Lower leg skin (tissue), 3 donors: ENCODE measurements around the gene EGFL7.

ENCODE experiments used
- POLR2A ChIP-seq, 2 donors: fragments of 450-650 bp; IDR thresholded peaks; one replicate each; pipeline ENCODE4 v1.6.1; 2016 to 2017; ENCODE audit warnings: antibody characterized with exemption in 2 of 2, mild to moderate bottlenecking in 1 of 2, moderate library complexity in 1 of 2
- TF ChIP-seq, protein P1 (sequence below), 3 donors: fragments of 450-650 bp; IDR thresholded peaks; one replicate each; pipeline ENCODE4 v1.5.1; 2016; ENCODE audit warnings: antibody characterized with exemption in 3 of 3, mild to moderate bottlenecking in 3 of 3, moderate library complexity in 2 of 3

DNA sequence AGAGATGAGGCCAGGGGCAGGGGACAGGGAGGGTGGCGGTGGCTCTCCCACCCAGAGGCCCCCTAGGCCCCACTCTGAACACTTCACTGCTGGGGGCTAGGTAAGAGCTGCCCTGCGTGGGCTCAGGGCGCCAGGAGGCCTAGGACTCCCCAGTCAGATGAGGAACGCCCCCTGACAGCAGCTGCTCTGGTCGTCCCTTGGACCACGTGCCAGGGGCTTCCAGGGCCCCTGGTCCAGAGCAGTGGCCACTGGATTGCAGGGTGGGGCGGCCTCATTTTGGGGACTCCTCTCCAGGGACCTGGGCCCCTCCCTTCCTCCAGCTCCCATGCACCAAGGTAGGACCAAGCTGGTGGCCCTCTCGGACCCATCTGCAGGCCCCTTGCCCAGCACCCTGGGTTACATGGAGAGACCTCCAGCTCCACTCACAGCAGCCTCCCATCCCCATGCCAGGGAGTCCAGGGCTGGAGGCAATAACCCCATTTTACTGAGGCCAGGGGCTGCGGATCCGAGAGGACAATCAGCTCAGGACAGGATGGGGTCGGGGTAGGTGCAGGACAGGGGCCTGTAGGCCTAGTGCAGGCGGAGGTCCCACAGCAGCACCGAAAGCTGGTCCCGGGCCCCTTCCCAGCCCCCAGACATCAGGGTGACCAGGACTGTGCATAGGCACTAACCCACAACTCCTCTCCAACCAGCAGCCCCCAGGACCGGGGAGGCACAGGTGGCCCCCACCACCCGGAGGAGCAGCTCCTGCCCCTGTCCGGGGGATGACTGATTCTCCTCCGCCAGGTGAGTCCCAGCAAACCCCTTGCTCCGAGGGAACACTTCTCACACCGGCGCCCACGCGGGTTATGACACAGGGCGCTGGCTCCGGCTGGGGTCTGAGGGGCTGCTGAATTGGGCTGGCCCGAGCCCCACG is 1.5 kb downstream of the EGFL7 start:
- TF ChIP-seq, protein P1, sequence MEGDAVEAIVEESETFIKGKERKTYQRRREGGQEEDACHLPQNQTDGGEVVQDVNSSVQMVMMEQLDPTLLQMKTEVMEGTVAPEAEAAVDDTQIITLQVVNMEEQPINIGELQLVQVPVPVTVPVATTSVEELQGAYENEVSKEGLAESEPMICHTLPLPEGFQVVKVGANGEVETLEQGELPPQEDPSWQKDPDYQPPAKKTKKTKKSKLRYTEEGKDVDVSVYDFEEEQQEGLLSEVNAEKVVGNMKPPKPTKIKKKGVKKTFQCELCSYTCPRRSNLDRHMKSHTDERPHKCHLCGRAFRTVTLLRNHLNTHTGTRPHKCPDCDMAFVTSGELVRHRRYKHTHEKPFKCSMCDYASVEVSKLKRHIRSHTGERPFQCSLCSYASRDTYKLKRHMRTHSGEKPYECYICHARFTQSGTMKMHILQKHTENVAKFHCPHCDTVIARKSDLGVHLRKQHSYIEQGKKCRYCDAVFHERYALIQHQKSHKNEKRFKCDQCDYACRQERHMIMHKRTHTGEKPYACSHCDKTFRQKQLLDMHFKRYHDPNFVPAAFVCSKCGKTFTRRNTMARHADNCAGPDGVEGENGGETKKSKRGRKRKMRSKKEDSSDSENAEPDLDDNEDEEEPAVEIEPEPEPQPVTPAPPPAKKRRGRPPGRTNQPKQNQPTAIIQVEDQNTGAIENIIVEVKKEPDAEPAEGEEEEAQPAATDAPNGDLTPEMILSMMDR (IDR thresholded peaks at IDR 0.05), result no peak
- no peak for TF ChIP-seq POLR2A (IDR thresholded peaks at IDR 0.05)
